Measurements from ENCODE around the gene RPL27A. TPM values are rescaled to one million over a fixed set of nuclear protein-coding genes. Genes with fewer than 3 reads are reported as not detected.

The RPL27A gene
- total RNA-seq, 1 donor, result 965 TPM

DNA sequence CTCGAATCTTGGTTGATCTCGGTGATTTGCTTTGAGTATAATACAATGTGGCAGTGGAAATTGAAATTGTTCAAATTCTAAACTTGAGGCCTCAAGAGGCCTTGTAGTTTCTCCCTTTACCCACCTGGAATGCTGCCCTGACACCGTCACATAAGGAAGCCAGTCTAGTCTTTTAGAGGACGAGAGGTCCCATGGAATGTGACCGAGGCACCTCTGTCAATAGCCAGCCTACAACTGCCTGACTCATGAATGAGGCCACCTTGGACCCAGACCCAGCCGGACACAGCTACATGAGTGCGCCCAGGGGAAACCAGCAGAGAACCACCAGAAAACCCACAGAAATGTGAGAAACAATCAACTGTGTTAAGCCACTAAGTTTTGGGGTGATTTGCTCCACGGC, 52.5 kb downstream of the RPL27A start:
- TF ChIP-seq, protein P1, sequence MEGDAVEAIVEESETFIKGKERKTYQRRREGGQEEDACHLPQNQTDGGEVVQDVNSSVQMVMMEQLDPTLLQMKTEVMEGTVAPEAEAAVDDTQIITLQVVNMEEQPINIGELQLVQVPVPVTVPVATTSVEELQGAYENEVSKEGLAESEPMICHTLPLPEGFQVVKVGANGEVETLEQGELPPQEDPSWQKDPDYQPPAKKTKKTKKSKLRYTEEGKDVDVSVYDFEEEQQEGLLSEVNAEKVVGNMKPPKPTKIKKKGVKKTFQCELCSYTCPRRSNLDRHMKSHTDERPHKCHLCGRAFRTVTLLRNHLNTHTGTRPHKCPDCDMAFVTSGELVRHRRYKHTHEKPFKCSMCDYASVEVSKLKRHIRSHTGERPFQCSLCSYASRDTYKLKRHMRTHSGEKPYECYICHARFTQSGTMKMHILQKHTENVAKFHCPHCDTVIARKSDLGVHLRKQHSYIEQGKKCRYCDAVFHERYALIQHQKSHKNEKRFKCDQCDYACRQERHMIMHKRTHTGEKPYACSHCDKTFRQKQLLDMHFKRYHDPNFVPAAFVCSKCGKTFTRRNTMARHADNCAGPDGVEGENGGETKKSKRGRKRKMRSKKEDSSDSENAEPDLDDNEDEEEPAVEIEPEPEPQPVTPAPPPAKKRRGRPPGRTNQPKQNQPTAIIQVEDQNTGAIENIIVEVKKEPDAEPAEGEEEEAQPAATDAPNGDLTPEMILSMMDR (IDR thresholded peaks at IDR 0.05; ENCODE audit: insufficient read depth, low read length), result no peak
- H3K4me3 ChIP-seq (ENCODE audit: low read depth, low read length), result no peak overlapping the region
- no peak for DNase-seq (ENCODE audit: low read depth)

- no peak overlapping the region for H3K4me3 ChIP-seq (ENCODE audit: low read depth, low read length)
- TF ChIP-seq, protein P1 (IDR thresholded peaks at IDR 0.05; ENCODE audit: insufficient read depth, low read length), result no peak
- DNase-seq (ENCODE audit: low read depth), result peak; percentile 57
These were observed 56.8 kb downstream of the RPL27A start for GRCh38 chr11:8739309-8739793.

Small RNA genes within 50 kb of the gene (small RNA-seq; reads per million reads assigned to genes)
- not detected for gene SNORA3A
- 99.6 reads per million, percentile 98 among the genes with 10 or more reads in this experiment for gene SNORA3B

Other genes with a start within 250 kb of the RPL27A start
- gene STK33, start 88.6 kb upstream of the RPL27A start, total RNA-seq (ENCODE audit: low replicate concordance), result 1.1 and 3.8 TPM in 2 replicates
- gene TRIM66, start 127 bp upstream of the RPL27A start, total RNA-seq (ENCODE audit: low replicate concordance), result 4.1 and 5.6 TPM in 2 replicates
- gene AKIP1, start 228.4 kb downstream of the RPL27A start, total RNA-seq (ENCODE audit: low replicate concordance), result 22.1 and 32.7 TPM in 2 replicates

Data from fibroblast of the aortic adventitia (primary cell).